ENCODE data around the gene LMAN1. TPM values are rescaled to one million over a fixed set of nuclear protein-coding genes. Genes with fewer than 3 reads are reported as not detected.

The LMAN1 gene
- total RNA-seq, 3 donors from 2014 or later = 42.7 to 54.1 (median 48.5) TPM

- no peak overlapping the region for H3K4me3 ChIP-seq
- H3K4me1 ChIP-seq (ENCODE audit: low read depth) = no peaks in the 10 kb centered on the region
- no peak for DNase-seq
- H3K9me3 ChIP-seq = no peaks in the 10 kb centered on the region
- no peak for ATAC-seq
- intact Hi-C loops (cut with DNase I, micrococcal nuclease) = loop anchor here in 1 of 2 donors (5.0 kb wide), 1 partner anchor 93 kb away; no protein-coding TSS in a partner anchor
- H3K36me3 ChIP-seq (ENCODE audit: low read depth) = no peaks in the 10 kb centered on the region
- TF ChIP-seq CTCF (IDR thresholded peaks at IDR 0.05) = no peak
These were observed 50.2 kb downstream of the LMAN1 start for GRCh38 chr18:59308938-59309260.

GRCh38 chr18:59308248-59308937 is 50.7 kb downstream of the LMAN1 start:
- no peak overlapping the region for H3K4me3 ChIP-seq
- peak; percentile 59 to 85 (median 83) for DNase-seq
- no peaks in the 10 kb centered on the region for H3K36me3 ChIP-seq (ENCODE audit: low read depth)
- intact Hi-C loops (cut with DNase I, micrococcal nuclease) = loop anchor here in 1 of 2 donors (5.0 kb wide), 1 partner anchor 94 kb away; no protein-coding TSS in a partner anchor
- no peaks in the 10 kb centered on the region for H3K9me3 ChIP-seq
- no peaks in the 10 kb centered on the region for H3K4me1 ChIP-seq (ENCODE audit: low read depth)
- TF ChIP-seq CTCF (IDR thresholded peaks at IDR 0.05) = peak; percentile 70
- peak; percentile 95 for ATAC-seq

DNA sequence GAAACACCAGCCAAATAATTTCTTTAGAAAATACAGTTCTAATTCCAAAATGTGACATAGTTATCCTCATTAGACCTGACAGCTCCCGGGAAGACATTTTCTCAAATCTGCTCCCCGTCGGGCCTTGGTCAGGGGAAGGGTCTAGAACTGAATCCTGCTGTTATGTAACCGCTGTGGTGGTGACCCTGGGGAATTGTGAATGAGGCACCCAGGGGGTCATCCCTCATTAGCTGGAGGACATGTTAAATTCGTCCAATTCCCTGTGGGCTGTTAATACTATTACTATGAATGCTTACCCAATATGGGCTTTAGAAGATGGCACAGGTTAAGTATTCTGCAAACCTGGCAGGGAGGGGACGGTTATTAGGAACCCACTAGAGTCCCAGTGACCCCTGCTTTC is 52.4 kb downstream of the LMAN1 start:
- intact Hi-C loops (cut with DNase I, micrococcal nuclease) = loop anchor here in 1 of 2 donors (5.0 kb wide), 1 partner anchor 96 kb away; no protein-coding TSS in a partner anchor
- ATAC-seq (no peak), DNase-seq (no peak)
- H3K9me3 ChIP-seq = no peaks in the 10 kb centered on the region
- no peaks in the 10 kb centered on the region for H3K4me1 ChIP-seq (ENCODE audit: low read depth)
- no peaks in the 10 kb centered on the region for H3K36me3 ChIP-seq (ENCODE audit: low read depth)
- TF ChIP-seq CTCF (IDR thresholded peaks at IDR 0.05) = no peak
- H3K4me3 ChIP-seq = no peak overlapping the region

- H3K4me1 ChIP-seq (ENCODE audit: low read depth) = no peaks in the 10 kb centered on the region
- intact Hi-C loops (cut with DNase I, micrococcal nuclease) = loop anchor here in 1 of 2 donors (5.0 kb wide), 1 partner anchor 97 kb away; no protein-coding TSS in a partner anchor
- H3K36me3 ChIP-seq (ENCODE audit: low read depth) = no peaks in the 10 kb centered on the region
- DNase-seq = no peak
- H3K4me3 ChIP-seq = no peak overlapping the region
- TF ChIP-seq CTCF (IDR thresholded peaks at IDR 0.05) = no peak
- no peaks in the 10 kb centered on the region for H3K9me3 ChIP-seq
- ATAC-seq = no peak
These were observed 53.8 kb downstream of the LMAN1 start for GRCh38 chr18:59305295-59305694.

DNA sequence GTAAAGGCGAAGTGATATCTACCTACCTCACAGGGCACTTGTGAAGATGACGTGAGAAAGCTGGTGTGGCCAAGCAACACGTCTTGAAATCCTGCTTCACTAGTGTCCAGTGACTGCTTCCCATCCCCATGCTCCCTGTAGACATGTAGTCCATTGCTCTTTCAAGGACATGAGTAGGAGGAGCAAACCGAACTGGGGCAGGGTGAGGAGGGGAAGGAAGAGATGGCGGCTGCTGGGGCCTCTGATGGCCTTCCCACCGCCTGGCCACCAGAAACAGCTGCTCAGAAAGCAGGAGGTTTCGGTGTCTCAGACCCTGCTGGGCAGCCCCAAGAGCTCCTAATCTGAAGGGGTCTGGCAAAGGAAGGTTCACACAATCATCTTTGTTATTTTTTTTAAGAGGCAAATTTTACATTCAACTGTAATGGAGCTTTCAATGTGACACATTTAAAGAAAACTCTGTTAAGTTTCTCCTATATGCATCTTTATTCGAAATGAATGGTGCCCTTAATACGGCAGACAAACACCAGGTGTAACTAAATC is 55.3 kb downstream of the LMAN1 start:
- Histone ChIP-seq H3K9me3 (no peaks in the 10 kb centered on the region), H3K36me3 (ENCODE audit: low read depth) (no peaks in the 10 kb centered on the region), H3K4me1 (ENCODE audit: low read depth) (no peaks in the 10 kb centered on the region), H3K4me3 (no peak overlapping the region)
- no peak for ATAC-seq
- no peak for TF ChIP-seq CTCF (IDR thresholded peaks at IDR 0.05)
- intact Hi-C loops (cut with DNase I, micrococcal nuclease) = no loop called here
- DNase-seq = no peak
